ENCODE measurements around the gene NADK.

DNA sequence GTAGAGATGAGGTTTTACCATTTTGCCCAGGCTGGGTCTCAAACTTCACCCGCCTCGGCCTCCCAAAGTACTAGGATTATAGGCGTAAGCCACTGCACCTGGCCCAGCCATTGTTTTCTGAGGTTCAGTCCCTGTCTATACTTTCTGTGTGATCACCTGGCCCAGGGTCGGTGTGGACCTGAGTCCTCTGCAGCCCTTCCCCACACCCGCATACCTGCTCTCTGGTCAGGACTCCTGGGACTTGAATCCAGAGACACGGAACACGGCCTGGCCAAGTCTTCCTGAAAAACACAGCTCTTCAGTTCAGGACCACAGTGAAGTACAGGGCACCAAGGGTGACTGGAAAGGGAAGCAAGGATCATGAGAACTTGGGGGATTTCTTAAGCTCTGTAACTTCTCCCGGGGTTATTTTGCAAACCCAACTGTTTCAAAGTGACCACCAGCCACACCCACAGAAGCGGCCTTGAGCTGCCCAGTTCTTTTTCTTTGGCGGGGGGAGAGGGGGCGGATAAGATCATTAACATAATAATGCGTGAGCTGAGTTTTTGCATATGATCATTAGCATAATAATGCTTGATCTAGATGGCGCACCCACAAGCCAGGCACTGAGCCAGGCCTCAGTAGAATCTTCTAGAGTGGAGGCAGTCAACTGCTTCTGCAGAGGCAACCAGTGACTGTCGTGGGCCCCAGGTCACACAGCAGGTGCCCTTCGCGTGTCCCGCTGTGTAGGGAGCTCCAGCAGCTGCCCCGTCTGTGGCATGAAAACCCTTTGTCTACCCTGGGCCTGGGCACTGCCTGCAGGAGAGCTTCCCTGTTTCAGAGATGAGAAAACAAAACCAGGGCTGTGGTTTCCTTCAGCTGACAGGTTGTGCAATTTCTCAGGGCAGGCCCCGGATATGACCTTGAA, 1.7 kb upstream of the NADK start:
- TF ChIP-seq GATA2 (IDR thresholded peaks at IDR 0.05; ENCODE audit: low read depth, low read length), result no peak
- TF ChIP-seq GATA3 (IDR thresholded peaks at IDR 0.05; ENCODE audit: low read depth, low read length), result no peak

Data from SH-SY5Y (cell line).